Activated naive CD8-positive, alpha-beta T cell treated with anti-CD3 and anti-CD28 coated beads, Interleukin-2, amount 50 U/mL, for 24 hours (primary cell): ENCODE results near the gene ZSWIM1.
"Not testable (repeated sequence)": the region's sequence is repeated elsewhere in the genome, so short reads cannot be mapped to it uniquely, and the experiment has no call there.

Source experiments
- ATAC-seq: fragments of 150-1000 bp; cut with Tn5 transposase; one replicate; pipeline ENCODE4 v1.10.0; 2021
- DNase-seq: peaks from one replicate; pipeline ENCODE4 v3.0.0; 2021
- H3K27ac Mint-ChIP-seq: one replicate; pipeline ENCODE4 v1.8.0; 2021; ENCODE audit warnings: mild to moderate bottlenecking, mixed read lengths
- H3K27me3 Mint-ChIP-seq: one replicate; pipeline ENCODE4 v1.8.0; 2021; ENCODE audit warnings: mixed read lengths
- H3K36me3 Mint-ChIP-seq: one replicate; pipeline ENCODE4 v1.8.0; 2021; ENCODE audit warnings: low read depth, mixed read lengths
- H3K4me1 Mint-ChIP-seq: one replicate; pipeline ENCODE4 v1.8.0; 2021; ENCODE audit warnings: mixed read lengths
- H3K4me3 Mint-ChIP-seq: one replicate; pipeline ENCODE4 v1.8.0; 2021; ENCODE audit warnings: mild to moderate bottlenecking, moderate library complexity, mixed read lengths
- H3K9me3 Mint-ChIP-seq: one replicate; pipeline ENCODE4 v1.8.0; 2021; ENCODE audit warnings: mixed read lengths

Gene ZSWIM1

DNA sequence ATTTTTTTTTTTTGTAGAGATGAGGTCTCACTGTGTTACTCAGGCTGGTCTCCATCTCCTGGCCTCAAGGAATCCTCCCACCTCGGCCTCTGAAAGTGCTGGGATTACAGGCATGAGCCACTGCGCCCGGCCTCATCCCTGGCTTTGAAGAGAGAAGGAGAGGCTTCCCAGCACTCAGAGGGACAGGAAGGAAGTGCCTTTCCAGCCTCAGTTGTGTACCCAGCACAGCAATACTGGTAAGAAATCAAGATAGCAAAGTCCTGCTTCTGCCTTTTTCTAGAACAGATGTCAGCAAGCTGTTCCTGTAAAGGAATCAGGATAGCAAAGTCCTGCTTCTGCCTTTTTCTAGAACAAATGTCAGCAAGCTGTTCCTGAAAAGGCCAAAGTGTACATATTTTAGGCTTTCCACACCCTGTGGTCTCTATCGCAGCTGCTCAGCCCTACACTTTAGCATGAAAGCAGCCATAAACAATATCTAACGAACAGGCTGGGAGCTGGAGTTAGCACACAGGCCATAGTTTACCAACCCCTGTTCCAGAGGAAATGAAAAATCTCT is 37.2 kb downstream of the ZSWIM1 start:
- no peak for DNase-seq
- Mint-ChIP-seq H3K4me3 (no peak overlapping the region), H3K27ac (no peak overlapping the region), H3K4me1 (peaks cover 8% of the 10 kb centered on the region), H3K36me3 (no peaks in the 10 kb centered on the region), H3K9me3 (no peaks in the 10 kb centered on the region), H3K27me3 (peaks cover 19% of the 10 kb centered on the region)
- no peak for ATAC-seq

DNA sequence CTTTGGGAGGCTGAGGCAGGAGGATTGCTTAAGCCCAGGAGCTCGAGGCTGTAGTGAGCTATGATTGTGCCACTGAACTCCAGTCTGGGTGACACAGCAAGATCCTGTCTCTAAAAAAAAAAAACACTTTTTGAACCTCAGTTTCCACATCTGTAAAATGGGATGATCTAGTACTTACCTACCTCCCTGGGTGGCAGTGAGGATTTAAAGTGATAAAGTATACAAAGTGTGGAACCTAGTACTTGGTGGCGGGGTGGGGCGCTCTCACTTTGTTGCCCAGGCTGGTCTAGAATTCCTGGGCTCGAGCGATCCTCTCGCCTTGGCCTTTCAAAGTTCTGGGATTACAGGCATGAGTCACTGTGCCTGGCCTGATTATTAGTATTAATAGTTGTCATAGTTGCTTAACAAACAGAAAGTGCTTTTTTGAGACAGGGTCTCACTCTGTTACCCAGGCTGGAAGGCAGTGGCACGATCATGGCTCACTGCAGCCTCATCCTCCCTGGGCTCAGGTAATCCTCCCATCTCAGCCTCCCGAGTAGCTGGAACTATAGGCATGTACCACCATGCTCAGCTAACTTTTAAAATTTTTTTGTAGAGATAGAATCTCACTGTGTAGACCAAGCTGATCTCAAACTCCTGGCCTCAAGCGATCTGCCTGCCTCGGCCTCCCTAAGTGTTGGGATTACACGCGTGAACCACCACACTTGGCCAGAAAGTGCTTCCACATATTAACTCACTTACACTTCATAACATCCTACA is 37.9 kb downstream of the ZSWIM1 start:
- Mint-ChIP-seq H3K4me1 (peaks cover 8% of the 10 kb centered on the region), H3K9me3 (no peaks in the 10 kb centered on the region), H3K36me3 (no peaks in the 10 kb centered on the region), H3K27me3 (peaks cover 19% of the 10 kb centered on the region), H3K27ac (no peak overlapping the region), H3K4me3 (no peak overlapping the region)
- ATAC-seq (no peak), DNase-seq (no peak)

DNA sequence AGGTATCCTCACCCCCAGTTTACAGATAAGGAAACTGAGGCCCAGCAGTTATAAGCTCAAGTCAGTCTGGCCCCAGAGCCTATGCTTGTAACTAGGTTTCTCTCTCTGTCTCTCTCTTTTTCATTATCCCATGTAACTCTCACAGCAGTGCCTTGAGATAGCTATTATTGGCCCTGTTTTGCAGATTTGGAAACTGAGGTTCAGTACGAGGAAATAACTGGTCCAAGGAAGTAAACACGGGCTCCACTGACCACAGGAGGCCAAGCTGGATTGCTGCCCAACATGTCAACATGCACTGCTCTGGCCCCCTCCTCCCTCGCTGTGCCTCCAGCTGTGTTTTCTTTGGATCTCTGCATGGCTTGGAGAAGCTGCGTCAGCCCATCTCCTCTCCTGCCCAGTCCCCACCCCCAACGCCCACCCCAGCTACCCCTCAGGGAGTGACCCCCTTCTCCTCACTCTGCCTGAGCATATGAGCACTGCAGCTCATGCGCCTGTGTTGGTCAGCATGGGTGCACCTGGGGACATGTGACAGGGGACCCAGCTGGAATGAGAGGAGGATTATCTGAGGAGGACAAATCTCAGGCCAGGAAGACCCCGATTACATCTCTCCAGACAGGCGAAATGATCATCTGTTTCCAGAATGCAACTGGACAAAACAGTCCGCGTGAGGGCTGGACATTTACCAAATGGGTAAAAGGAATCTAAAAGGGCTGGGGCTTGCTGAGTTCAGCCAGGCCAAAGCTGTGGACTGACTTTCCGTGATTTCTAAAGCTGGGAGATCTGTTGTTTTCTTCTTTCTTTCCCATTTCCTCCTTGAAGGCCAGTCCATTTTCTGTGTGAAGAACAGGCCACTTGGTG is 38.7 kb downstream of the ZSWIM1 start:
- no peaks in the 10 kb centered on the region for H3K36me3 Mint-ChIP-seq
- no peak overlapping the region for H3K4me3 Mint-ChIP-seq
- ATAC-seq (no peak), DNase-seq (no peak)
- peaks cover 16% of the 10 kb centered on the region for H3K27me3 Mint-ChIP-seq
- peaks cover 10% of the 10 kb centered on the region for H3K4me1 Mint-ChIP-seq
- H3K9me3 Mint-ChIP-seq: no peaks in the 10 kb centered on the region
- no peak overlapping the region for H3K27ac Mint-ChIP-seq

DNA sequence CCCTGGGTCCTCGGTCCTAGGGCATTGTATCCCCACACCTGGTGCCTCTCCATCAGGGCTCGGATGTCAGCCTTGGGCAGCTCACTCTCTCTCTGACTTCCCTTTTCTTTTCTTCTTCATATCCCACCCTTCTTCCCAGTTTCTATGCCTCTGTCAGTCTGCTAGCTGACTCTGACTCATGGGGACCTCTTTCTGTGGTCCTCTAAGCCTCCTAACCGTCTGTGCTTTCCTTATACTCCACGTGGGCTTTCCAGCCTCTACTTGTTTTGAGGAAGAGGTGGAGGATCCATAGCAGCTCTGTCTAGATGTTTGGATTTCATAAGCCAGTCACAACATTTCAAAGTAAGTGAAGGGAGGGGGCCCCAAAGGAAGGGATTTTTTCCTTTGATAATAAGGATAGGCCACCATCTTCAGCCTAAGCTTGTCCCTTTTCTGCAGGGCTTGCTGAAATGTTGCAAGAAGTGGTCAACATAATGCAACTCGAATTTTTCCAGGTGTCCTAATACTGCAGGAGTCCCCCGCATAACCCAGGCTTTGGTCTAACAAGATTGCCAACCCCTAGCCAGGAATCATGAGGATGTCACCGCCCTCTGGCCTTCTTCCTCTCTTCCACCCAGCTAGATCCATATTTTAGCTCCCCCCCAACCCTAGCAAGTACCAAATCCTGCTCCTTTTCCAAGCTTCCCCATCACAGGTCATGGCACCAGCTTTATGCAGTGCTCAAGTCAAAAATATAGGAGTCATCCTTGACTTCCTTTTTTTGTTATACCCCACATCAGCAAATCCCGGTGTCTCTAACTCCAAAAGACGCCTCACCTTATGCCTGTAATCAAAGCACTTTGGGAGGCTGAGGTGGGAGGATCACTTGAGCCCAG is 39.7 kb downstream of the ZSWIM1 start:
- DNase-seq: no peak
- Mint-ChIP-seq H3K27me3 (peaks cover 16% of the 10 kb centered on the region), H3K4me3 (no peak overlapping the region)

DNA sequence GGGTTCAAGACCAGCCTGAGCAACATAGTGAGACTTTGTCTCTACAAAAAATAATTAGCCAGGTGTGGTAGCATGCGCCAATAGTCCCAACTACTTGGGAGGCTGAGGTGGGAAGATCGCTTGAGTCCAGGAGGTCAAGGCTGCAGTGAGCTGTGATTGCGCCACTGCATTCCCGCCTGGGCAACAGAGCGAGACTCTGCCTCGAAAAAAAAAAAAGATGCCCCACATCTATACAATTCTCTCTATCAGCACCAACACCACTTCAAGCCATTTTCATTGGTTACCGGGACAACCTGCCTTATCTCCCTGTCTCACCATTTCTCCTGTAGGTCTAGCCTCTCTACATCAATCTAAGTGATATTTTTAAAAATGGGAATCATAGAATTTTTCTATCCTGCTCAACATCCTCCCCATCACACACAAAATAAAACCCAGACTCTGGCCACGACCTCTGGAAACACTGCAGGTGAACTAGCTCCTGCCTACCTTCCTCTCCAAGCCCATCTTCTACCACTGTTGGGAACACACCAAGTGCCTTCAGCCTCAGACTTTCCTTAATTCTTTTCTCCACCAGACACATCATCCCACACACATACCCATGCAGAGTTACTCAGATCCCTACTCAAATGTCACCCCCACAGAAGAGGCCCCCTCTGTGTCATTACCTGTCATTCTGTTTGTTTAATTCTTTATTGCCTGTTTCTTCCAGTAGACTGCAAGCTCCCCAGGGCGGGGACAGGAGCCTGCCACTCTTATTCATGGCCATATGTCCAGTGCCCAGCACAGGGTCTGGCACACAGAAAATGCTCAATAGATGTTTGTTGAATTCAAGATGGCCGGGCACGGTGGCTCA is 40.5 kb downstream of the ZSWIM1 start:
- Mint-ChIP-seq H3K9me3 (no peaks in the 10 kb centered on the region), H3K4me3 (no peak overlapping the region)
- peak; percentile 88 for ATAC-seq

More for the DNA sequence above, 39.7 kb downstream of the ZSWIM1 start:
- no peaks in the 10 kb centered on the region for H3K9me3 Mint-ChIP-seq
- H3K27ac Mint-ChIP-seq: no peak overlapping the region
- peaks cover 10% of the 10 kb centered on the region for H3K4me1 Mint-ChIP-seq
- no peaks in the 10 kb centered on the region for H3K36me3 Mint-ChIP-seq
- no peak for ATAC-seq

DNA sequence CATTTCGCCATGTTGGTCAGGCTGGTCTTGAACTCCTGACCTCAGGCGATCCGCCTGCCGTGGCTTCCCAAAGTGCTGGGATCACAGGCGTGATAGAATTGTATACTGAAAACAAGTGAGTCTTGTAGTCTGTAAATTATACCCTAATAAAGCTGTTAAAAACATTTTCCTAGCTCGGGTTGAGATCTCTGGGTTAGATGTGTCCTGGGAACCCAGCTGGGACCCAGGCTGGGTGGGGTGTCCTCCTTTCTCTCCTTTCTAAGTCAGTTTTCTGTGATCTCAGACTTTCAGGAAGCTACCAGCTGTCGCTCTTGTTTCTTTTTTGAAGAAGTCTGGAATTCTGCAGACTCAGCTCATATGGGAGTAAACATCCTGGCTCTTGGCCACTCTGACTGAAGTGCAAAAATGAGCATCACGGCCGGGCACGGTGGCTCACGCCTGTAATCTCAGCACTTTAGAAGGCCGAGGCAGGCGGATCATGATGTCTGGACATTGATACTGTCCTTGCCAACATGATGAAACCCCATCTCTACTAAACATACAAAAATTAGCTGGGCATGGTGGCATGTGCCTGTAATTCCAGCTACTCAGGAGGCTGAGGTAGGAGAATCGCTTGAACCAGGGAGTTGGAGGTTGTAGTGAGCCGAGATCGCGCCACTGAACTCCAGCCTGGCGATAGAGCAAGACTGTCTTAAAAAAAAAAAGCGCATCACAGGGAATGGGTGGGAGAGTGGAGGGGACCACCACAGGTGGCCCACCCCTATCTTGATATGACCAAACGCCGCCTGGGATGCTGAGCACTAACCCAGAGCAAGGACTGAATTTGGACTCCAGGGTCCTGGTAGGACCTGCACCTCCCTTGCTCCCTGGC is 43.6 kb downstream of the ZSWIM1 start:
- H3K27me3 Mint-ChIP-seq: peaks cover 13% of the 10 kb centered on the region
- ATAC-seq (no peak), DNase-seq (no peak)
- no peaks in the 10 kb centered on the region for H3K9me3 Mint-ChIP-seq
- no peak overlapping the region for H3K4me3 Mint-ChIP-seq
- H3K36me3 Mint-ChIP-seq: no peaks in the 10 kb centered on the region
- H3K4me1 Mint-ChIP-seq: peaks cover 10% of the 10 kb centered on the region
- H3K27ac Mint-ChIP-seq: no peak overlapping the region

More for the DNA sequence above, 40.5 kb downstream of the ZSWIM1 start:
- Mint-ChIP-seq H3K4me1 (peaks cover 10% of the 10 kb centered on the region), H3K27ac (no peak overlapping the region), H3K27me3 (peaks cover 16% of the 10 kb centered on the region), H3K36me3 (no peaks in the 10 kb centered on the region)
- DNase-seq: no peak

DNA sequence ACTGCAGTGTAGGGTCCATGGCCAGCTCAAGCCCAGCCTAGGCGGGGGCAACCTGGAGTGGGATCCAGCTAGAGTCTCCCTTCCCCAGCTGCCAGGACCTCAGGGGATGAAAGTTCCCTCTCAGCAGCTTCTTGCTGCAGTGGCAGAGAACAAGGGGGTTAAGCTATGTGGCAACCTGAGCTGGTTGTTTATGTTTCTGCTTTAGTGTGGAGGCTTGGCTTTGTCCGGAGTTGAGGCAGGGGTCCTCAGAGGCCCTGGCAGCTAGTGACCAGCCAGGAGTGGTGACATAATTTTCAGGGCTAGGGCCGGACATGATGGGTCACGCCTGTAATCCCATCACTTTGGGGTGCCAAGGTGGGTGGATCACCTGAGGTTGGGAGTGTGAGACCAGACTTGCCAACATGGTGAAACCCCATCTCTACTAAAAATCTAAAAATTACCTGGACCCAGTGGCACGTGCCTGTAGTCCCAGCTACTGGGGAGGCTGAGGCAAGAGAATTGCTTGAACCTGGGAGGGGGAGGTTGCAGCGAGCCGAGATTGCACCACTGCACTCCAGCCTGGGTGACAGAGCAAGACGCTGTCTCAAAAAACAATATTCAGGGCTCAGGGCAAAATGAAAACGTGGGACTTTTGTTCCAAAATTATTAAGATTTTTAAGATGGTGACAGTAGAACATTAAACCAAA is 44.9 kb downstream of the ZSWIM1 start:
- Mint-ChIP-seq H3K27ac (no peak overlapping the region), H3K4me1 (peaks cover 10% of the 10 kb centered on the region), H3K36me3 (no peaks in the 10 kb centered on the region), H3K9me3 (no peaks in the 10 kb centered on the region), H3K4me3 (no peak overlapping the region), H3K27me3 (peaks cover 6% of the 10 kb centered on the region)
- DNase-seq (no peak), ATAC-seq (no peak)

DNA sequence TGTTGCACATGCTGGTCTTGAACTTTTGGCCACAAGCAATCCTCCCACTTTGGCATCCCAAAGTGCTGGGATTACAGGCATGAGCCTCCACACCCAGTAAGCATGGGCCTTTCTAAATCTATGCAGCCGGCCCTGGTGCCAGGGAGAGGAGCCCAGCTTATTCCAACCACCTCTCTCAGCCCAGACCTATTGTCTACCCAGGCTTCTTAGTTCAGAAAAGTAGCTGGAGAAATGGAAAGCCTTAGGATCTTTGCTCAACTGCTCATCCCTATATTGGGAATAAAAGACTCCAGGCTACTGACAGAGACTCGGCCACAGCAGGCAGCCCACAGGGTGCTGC is 45.7 kb downstream of the ZSWIM1 start:
- Mint-ChIP-seq H3K4me1 (peaks cover 6% of the 10 kb centered on the region), H3K27me3 (peaks cover 1% of the 10 kb centered on the region), H3K9me3 (no peaks in the 10 kb centered on the region), H3K4me3 (no peak overlapping the region), H3K36me3 (no peaks in the 10 kb centered on the region), H3K27ac (no peak overlapping the region)
- no peak for ATAC-seq
- no peak for DNase-seq

DNA sequence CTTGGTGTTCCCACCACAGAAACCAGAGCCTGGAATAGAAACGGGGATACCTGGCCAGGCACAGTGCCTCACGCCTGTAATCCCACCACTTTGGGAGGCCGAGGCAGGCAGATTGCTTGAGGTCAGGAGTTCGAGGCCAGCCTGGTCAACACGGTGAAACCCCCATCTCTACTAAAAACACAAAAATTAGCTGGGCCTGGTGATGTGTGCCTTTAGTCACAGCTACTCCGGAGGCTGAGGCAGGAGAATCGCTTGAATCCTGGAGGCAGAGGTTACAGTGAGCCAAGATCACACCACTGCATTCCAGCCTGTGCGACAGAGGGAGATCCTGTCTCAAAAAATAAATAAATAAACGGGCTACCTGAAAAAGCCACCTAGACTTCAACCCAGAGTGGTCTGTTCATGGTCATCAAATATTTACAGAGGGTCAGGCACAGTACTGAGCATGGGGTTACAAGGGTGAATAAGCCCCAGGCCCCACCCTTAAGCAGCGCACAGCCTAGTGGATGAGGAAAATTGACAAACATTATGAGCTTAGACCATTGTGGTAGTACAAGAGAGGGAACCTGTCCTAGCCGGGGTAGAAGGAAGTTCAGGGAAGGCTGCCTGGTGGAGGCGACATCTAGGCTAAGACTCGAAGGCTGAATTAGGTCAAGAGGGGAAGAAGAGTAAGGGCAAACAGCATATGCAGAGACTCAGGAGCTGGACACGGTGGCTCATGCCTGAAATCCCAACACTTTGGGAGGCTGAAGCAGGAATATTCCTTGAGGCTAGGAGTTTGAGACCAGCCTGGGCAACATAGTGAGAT is 46.2 kb downstream of the ZSWIM1 start:
- Mint-ChIP-seq H3K36me3 (no peaks in the 10 kb centered on the region), H3K4me3 (no peak overlapping the region), H3K27me3 (no peaks in the 10 kb centered on the region), H3K4me1 (peaks cover 2% of the 10 kb centered on the region), H3K27ac (no peak overlapping the region), H3K9me3 (no peaks in the 10 kb centered on the region)
- DNase-seq (no peak), ATAC-seq (no peak)

DNA sequence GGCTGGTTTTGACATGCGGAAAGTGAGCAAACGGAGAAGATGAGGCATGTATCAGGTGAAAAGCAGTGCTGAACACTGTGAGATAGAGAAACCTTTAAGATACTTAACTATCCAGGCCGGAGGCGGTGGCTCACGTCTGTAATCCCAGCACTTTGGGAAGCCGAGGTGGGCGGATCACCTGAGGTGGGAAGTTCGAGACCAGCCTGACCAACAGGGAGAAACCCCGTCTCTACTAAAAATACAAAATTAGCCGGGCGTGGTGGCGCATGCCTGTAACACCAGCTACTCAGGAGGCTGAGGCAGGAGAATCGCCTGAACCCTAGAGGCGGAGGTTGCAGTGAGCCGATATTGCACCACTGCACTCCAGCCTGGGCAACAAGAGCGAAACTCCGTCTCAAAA is 50.7 kb downstream of the ZSWIM1 start:
- not testable (repeated sequence) for DNase-seq, H3K9me3 Mint-ChIP-seq, ATAC-seq, H3K4me3 Mint-ChIP-seq, H3K36me3 Mint-ChIP-seq, H3K27ac Mint-ChIP-seq, H3K27me3 Mint-ChIP-seq
- peaks cover 18% of the 10 kb centered on the region for H3K4me1 Mint-ChIP-seq

DNA sequence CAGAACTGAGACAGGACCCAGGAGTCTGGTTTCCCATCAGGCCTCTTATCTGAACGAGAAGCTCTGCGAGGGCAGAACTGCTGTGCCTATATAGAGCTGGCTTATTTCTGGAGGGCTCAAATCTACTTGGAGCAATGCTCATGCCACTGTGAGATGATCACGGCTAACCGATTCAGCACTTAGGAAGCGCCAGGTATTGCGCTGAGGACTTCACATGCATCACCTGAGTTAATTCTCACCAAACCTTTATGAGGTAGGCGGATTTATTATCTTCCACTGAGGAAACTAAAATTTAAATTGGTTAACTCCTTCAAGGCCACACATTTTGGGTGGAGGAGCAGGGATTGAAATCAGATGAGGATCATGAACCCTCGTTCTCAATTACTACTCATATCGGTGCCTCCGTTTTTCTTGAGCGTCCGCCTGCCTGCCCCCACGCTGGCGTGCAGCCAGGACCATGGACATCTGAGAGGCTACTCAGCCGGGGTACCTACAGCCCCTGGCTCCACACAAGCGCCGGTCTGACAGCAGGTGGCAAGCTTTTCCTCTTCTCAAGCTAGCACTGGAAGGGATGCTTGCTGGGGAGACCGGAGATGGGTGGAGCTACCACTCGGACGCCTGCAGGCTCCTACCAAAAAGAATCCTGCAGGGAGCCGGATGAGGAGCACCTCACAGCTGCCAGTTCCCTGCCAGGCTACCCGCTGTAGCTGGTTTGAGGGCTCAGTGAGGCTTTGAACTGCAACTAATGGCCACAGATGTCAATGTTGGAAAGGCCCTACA is 52.4 kb downstream of the ZSWIM1 start:
- H3K36me3 Mint-ChIP-seq: peaks cover 17% of the 10 kb centered on the region
- DNase-seq (peak; percentile 66), ATAC-seq (peak; percentile 17)
- H3K9me3 Mint-ChIP-seq: no peaks in the 10 kb centered on the region
- peaks cover 2% of the 10 kb centered on the region for H3K27me3 Mint-ChIP-seq
- peaks cover 34% of the 10 kb centered on the region for H3K4me1 Mint-ChIP-seq
- peak overlapping the region; percentile 99 for H3K27ac Mint-ChIP-seq
- peak overlapping the region; percentile 98 for H3K4me3 Mint-ChIP-seq
